Activated CD4-positive, alpha-beta memory T cell treated with anti-CD3 and anti-CD28 coated beads, Interleukin-2, amount 10 ng/mL, durations not matched to agents 7 days and 5 days (primary cell): ENCODE data around the gene RDH13. TPM values are rescaled to one million over a fixed set of nuclear protein-coding genes. Genes with fewer than 3 reads are reported as not detected.
"Not testable (repeated sequence)": the region's sequence is repeated elsewhere in the genome, so short reads cannot be mapped to it uniquely, and the experiment has no call there.

Experiments
- CTCF ChIA-PET: fragments of 350-600 bp; sonication (Branson Sonifier 250); formaldehyde crosslinking; loops from one replicate; lab custom pipeline; 2021; ENCODE audit warnings: antibody characterized with exemption, inconsistent platforms; lab: Charles Lee
- POLR2A ChIA-PET: fragments of 350-600 bp; sonication (Branson Sonifier 250); formaldehyde crosslinking; loops from one replicate; lab custom pipeline; 2021; ENCODE audit warnings: antibody characterized with exemption; lab: Charles Lee
- DNase-seq: peaks from one replicate; pipeline ENCODE4 v3.0.0-alpha.2; 2020
- H3K27ac Mint-ChIP-seq: one replicate; pipeline ENCODE4 v1.8.0; 2021; ENCODE audit warnings: mild to moderate bottlenecking, mixed read lengths
- H3K27me3 Mint-ChIP-seq: one replicate; pipeline ENCODE4 v1.8.0; 2021; ENCODE audit warnings: mixed read lengths
- H3K36me3 Mint-ChIP-seq: one replicate; pipeline ENCODE4 v1.8.0; 2021; ENCODE audit warnings: low read depth, mixed read lengths
- H3K4me1 Mint-ChIP-seq: one replicate; pipeline ENCODE4 v1.8.0; 2021; ENCODE audit warnings: mixed read lengths
- H3K4me3 Mint-ChIP-seq: one replicate; pipeline ENCODE4 v1.8.0; 2021; ENCODE audit warnings: mild to moderate bottlenecking, mixed read lengths
- H3K9me3 Mint-ChIP-seq: one replicate; pipeline ENCODE4 v1.8.0; 2021; ENCODE audit warnings: mixed read lengths
- total RNA-seq, 2 experiments: library from RNA; stranded (reverse); gene quantifications; one replicate each; pipeline ENCODE4 v1.2.3, GENCODE V29; 2021

Gene RDH13
- total RNA-seq, 2 experiments from 2014 or later: 15.3 to 15.5 TPM

DNA sequence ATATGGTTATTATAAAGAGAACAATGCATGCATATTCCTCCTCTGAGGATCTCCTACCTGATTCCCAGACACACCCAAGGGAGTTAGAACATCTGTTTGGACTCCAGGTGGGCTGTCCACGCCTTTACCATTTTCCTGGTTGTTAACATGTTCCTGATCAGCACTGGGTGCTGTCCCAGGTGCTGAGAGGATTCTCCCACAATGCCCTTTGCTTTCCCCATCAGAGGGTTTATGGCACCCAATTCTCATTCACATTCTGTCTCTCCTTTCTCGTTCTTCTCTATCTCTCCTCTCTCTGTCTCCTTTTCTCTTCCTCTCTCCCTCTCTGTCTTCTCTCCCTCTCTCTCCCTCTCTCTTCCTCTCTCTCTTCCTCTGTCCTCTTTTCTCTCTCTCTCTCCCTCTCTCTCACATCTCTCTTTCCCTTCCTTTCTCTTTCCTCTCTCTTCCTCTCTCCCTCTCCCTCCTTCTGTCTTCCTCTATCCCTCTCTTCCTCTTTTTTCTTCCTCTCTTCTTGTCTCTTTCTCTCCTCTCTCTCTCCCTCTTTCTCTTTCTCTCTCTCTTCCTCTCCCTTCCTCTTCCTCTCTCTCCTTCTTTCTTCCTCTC lies 3.3 kb upstream of the RDH13 start:
- Mint-ChIP-seq H3K4me1 (peaks cover 29% of the 10 kb centered on the region), H3K36me3 (peaks cover 4% of the 10 kb centered on the region), H3K9me3 (no peaks in the 10 kb centered on the region), H3K27ac (no peak overlapping the region), H3K27me3 (peaks cover 43% of the 10 kb centered on the region), H3K4me3 (no peak overlapping the region)
- ChIA-PET CTCF (interaction anchor here (0.8 kb wide), 1 partner anchor 52 kb away, joined by 4 read pairs; no protein-coding TSS in a partner anchor), POLR2A (interaction anchor here (0.9 kb wide), 1 partner anchor 14 kb away, joined by 3 read pairs; no protein-coding TSS in a partner anchor)
- DNase-seq: no peak

- ChIA-PET POLR2A (interaction anchor here (0.9 kb wide), 1 partner anchor 15 kb away, joined by 3 read pairs; no protein-coding TSS in a partner anchor), CTCF (interaction anchor here (0.8 kb wide), 1 partner anchor 53 kb away, joined by 4 read pairs; no protein-coding TSS in a partner anchor)
- not testable (repeated sequence) for H3K36me3 Mint-ChIP-seq, DNase-seq, H3K9me3 Mint-ChIP-seq, H3K27ac Mint-ChIP-seq, H3K4me3 Mint-ChIP-seq
- Mint-ChIP-seq H3K27me3 (peaks cover 42% of the 10 kb centered on the region), H3K4me1 (peaks cover 25% of the 10 kb centered on the region)
Measured at GRCh38 chr19:55065516-55065915, 2.6 kb upstream of the RDH13 start.

DNA sequence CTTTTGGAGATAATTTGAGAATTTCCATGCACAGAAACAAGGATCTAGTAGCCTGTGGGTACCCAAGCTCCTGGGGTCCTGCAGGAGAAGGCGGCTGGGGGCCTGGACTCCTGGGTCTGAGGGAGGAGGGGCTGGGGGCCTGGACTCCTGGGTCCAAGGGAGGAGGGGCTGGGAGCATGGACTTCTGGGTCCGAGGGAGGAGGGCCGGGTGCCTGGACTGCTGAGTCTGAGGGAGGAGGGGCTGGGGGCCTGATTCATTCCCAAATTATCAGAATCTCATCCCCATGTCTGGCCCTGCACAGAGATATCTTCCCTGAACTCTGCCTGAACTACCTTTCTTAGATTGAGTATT lies 520 bp upstream of the RDH13 start:
- POLR2A ChIA-PET: interaction anchor here (0.6 to 3.1 kb wide), 9 partner anchors 9 to 593 kb away, joined by 3 to 18 read pairs (median 5); partner anchors contain the start of gene PPP1R12C
- H3K4me3 Mint-ChIP-seq: no peak overlapping the region
- H3K27me3 Mint-ChIP-seq: peaks cover 28% of the 10 kb centered on the region
- peaks cover 18% of the 10 kb centered on the region for H3K4me1 Mint-ChIP-seq
- peaks cover 12% of the 10 kb centered on the region for H3K36me3 Mint-ChIP-seq
- no peaks in the 10 kb centered on the region for H3K9me3 Mint-ChIP-seq
- no peak overlapping the region for H3K27ac Mint-ChIP-seq
- CTCF ChIA-PET: interaction anchor here (0.8 to 1.9 kb wide), 6 partner anchors 13 to 320 kb away, joined by 3 to 14 read pairs (median 3); no protein-coding TSS in a partner anchor
- no peak for DNase-seq

DNA sequence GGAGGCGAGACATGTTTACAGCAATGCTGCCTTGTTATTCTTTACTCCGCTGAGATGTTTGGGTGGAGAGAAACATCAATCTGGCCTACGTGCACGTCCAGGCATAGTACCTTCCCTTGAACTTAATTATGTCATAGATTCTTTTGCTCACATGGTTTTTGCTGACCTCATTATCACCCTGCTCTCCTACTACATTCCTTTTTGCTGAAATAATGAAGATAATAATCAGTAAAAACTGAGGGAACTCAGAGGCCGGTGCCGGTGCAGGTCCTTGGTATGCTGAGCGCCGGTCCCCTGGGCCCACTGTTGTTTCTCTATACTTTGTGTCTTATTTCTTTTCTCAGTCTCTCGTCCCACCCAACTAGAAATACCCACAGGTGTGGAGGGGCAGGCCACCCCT lies 2.7 kb downstream of the RDH13 start:
- POLR2A ChIA-PET, H3K4me3 Mint-ChIP-seq, DNase-seq, H3K27me3 Mint-ChIP-seq, H3K27ac Mint-ChIP-seq, H3K9me3 Mint-ChIP-seq, CTCF ChIA-PET: not testable (repeated sequence)
- peaks cover 20% of the 10 kb centered on the region for H3K4me1 Mint-ChIP-seq
- H3K36me3 Mint-ChIP-seq: peaks cover 29% of the 10 kb centered on the region

DNA sequence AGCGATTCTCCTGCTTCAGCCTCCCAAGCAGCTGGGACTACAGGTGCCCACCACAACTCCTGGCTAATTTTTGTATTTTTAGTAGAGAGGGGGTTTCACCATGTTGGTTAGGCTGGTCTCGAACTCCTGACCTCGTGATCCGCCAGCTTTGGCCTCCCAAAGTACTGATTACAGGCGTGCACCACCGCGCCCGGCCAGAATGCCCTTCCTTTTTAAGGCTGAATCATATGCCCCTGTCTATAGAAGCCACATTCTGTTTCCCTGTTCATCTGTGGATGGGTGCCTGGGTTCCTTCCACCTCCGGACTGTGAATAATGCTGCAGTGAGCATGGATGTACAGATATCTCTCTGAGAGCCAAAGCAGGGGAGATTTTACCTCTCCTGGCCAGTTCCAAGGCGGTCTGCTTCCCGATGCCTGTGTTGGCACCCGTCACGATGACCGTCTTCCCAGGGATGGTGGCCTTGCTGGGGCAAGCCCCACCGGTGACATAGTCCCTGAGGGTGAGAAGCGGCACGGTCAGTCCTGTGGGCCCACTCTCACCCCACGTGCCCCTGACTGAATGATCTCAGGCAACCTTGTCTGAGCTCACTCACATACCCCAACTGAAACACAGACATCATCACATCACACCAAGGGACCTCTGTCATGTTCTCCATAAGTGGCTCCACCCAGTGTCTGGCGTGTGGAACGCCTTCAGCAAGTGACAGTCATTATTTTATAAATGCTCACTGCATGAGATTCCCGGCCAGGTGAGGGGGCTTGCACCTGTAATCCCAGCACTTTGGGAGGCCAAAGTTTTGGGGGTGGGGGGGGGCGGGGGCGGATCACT lies 4.0 kb downstream of the RDH13 start:
- H3K4me3 Mint-ChIP-seq: no peak overlapping the region
- H3K36me3 Mint-ChIP-seq: peaks cover 36% of the 10 kb centered on the region
- POLR2A ChIA-PET: no interaction called here
- peaks cover 20% of the 10 kb centered on the region for H3K4me1 Mint-ChIP-seq
- no peaks in the 10 kb centered on the region for H3K27me3 Mint-ChIP-seq
- CTCF ChIA-PET: no interaction called here
- no peaks in the 10 kb centered on the region for H3K9me3 Mint-ChIP-seq
- H3K27ac Mint-ChIP-seq: no peak overlapping the region
- no peak for DNase-seq

DNA sequence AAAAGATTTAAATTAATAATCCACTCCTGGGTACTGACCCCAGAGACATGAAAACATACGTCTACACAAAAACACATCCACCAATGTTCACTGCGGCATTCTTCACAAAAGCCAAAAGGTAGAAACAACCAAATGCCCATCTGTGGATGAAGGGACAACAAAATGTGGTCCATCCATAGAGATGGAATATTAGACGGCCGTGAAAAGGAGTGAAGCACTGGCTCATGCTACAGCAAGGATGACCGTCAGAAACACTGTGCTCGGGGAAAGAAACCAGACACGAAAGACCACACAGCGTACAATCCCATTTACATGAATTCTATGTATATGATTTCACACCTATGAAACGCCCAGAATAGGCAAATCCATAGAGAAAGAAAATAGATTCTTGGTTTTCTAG lies 6.1 kb downstream of the RDH13 start:
- peaks cover 49% of the 10 kb centered on the region for H3K36me3 Mint-ChIP-seq
- POLR2A ChIA-PET: no interaction called here
- no peaks in the 10 kb centered on the region for H3K9me3 Mint-ChIP-seq
- CTCF ChIA-PET: interaction anchor here (0.7 kb wide), 1 partner anchor 185 kb away, joined by 3 read pairs; no protein-coding TSS in a partner anchor
- no peak overlapping the region for H3K4me3 Mint-ChIP-seq
- DNase-seq: no peak
- H3K27me3 Mint-ChIP-seq: no peaks in the 10 kb centered on the region
- peaks cover 12% of the 10 kb centered on the region for H3K4me1 Mint-ChIP-seq
- H3K27ac Mint-ChIP-seq: no peak overlapping the region

DNA sequence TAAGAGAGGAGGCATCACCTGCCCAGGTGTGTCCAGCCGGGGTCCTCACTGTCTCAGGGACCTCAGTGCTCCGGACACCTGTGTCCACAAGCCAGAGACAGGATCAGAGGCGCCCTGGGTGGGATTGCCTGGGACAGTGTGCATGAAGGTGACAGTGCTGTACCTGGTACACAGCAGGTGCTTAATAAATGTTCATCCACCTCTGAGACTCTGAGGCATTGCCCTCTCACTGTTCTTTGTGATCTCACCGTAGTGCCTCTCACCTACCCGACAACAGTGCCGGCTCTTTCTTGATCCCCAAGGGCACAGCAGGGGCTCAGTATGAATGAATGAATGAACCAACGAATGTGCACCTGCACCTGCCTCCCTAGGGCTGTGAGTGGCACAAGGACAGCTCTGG lies 9.2 kb downstream of the RDH13 start:
- no peaks in the 10 kb centered on the region for H3K27me3 Mint-ChIP-seq
- DNase-seq: no peak
- H3K4me1 Mint-ChIP-seq: peaks cover 2% of the 10 kb centered on the region
- no peaks in the 10 kb centered on the region for H3K9me3 Mint-ChIP-seq
- POLR2A ChIA-PET: interaction anchor here (2.9 kb wide), 1 partner anchor 9 kb away, joined by 9 read pairs; the partner anchor contains the start of gene RDH13
- H3K27ac Mint-ChIP-seq: peak overlapping the region; percentile 16
- CTCF ChIA-PET: interaction anchor here (1.9 kb wide), 1 partner anchor 35 kb away, joined by 5 read pairs; no protein-coding TSS in a partner anchor
- H3K4me3 Mint-ChIP-seq: no peak overlapping the region
- H3K36me3 Mint-ChIP-seq: peaks cover 51% of the 10 kb centered on the region

DNA sequence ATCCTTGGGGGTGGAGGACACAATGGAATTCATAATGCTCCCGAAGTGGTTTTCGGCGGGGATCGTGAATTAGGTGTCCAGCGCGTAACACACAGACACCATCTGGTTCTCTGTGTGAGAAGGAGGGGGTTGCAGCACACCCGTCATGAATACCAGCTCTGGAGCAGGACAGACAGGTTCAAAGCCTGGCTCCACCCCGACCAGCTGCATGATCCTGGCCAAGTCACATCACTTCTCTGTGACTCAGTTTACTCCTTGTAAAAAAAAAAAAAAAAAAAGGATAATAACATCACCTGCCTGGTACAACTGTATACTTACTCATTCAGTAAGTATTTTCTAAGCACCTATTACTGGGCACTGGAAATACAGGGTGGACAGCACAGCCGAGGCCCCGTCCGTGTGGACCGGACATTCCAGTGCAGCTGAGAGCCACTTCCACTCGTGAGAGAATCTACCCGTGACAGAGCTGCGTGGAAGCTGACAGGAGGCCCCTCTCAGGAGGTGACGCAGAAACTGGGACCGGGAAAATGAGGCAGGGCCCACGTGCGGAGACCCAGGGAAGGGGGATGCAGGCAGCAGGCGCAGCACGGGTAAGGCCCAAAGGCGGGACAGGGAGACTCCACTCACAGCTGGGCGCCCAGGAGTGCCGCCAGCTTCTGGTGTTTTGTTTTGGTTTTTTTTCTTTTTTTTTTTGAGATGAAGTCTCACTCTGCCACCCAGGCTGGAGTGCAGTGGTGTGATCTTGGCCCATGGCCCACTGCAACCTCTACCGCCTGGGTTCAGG lies 12.0 kb downstream of the RDH13 start:
- POLR2A ChIA-PET: interaction anchor here (2.9 kb wide), 1 partner anchor 12 kb away, joined by 9 read pairs; the partner anchor contains the start of gene RDH13
- no peak overlapping the region for H3K4me3 Mint-ChIP-seq
- H3K27ac Mint-ChIP-seq: no peak overlapping the region
- no peaks in the 10 kb centered on the region for H3K9me3 Mint-ChIP-seq
- no peaks in the 10 kb centered on the region for H3K27me3 Mint-ChIP-seq
- no peak for DNase-seq
- H3K4me1 Mint-ChIP-seq: no peaks in the 10 kb centered on the region
- peaks cover 45% of the 10 kb centered on the region for H3K36me3 Mint-ChIP-seq
- CTCF ChIA-PET: interaction anchor here (1.0 kb wide), 1 partner anchor 37 kb away, joined by 3 read pairs; no protein-coding TSS in a partner anchor

GRCh38 chr19:55048446-55048845 lies 14.5 kb downstream of the RDH13 start:
- DNase-seq: no peak
- H3K9me3 Mint-ChIP-seq: no peaks in the 10 kb centered on the region
- no peak overlapping the region for H3K4me3 Mint-ChIP-seq
- no peaks in the 10 kb centered on the region for H3K27me3 Mint-ChIP-seq
- ChIA-PET CTCF (no interaction called here), POLR2A (no interaction called here)
- no peak overlapping the region for H3K27ac Mint-ChIP-seq
- no peaks in the 10 kb centered on the region for H3K4me1 Mint-ChIP-seq
- peaks cover 46% of the 10 kb centered on the region for H3K36me3 Mint-ChIP-seq

GRCh38 chr19:55047951-55048350 lies 15.0 kb downstream of the RDH13 start:
- H3K9me3 Mint-ChIP-seq: no peaks in the 10 kb centered on the region
- CTCF ChIA-PET: no interaction called here
- peaks cover 46% of the 10 kb centered on the region for H3K36me3 Mint-ChIP-seq

DNA sequence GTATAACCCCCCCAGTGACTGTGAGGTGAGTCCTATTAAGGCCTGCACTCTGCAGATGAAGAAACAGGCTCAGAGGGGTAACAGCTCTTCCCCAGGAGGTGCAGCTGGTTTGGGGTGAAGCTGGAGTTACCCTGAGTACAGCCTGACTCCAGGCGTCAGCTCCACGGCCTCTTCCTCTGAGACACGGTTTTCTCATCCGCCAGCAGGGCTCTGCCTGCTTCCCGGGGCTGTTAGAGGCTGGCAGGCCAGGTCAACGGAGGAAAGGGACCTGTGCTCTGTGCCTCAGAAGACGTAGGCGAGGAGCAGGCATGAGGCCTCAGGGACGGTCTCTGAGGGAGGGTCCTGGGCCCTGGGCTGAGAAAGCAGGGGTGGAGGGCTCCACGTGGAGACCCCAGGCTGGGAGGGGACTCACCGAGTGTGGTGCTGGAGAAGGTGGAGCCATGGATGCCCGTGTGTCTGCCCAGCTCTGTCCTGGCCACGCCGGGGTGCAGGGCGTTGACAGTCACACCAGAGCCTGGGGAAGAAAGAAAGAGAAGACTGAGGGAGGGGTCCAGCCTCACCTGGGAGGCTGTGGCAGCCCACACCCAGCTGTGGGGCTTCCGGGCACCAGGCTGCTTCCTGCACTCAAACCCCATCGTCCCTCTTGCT lies 15.8 kb downstream of the RDH13 start:
- CTCF ChIA-PET: interaction anchor here (0.8 kb wide), 1 partner anchor 16 kb away, joined by 3 read pairs; the partner anchor contains the start of gene RDH13
- no peak overlapping the region for H3K27ac Mint-ChIP-seq
- no peak overlapping the region for H3K4me3 Mint-ChIP-seq
- H3K4me1 Mint-ChIP-seq: peaks cover 12% of the 10 kb centered on the region
- no peaks in the 10 kb centered on the region for H3K27me3 Mint-ChIP-seq
- no peak for DNase-seq
- no peaks in the 10 kb centered on the region for H3K9me3 Mint-ChIP-seq
- POLR2A ChIA-PET: interaction anchor here (1.7 kb wide), 1 partner anchor 16 kb away, joined by 7 read pairs; the partner anchor contains the start of gene RDH13
- H3K36me3 Mint-ChIP-seq: peaks cover 52% of the 10 kb centered on the region

More at GRCh38 chr19:55047951-55048350, 15.0 kb downstream of the RDH13 start:
- Mint-ChIP-seq H3K27me3 (no peaks in the 10 kb centered on the region), H3K4me3 (no peak overlapping the region), H3K4me1 (peaks cover 4% of the 10 kb centered on the region), H3K27ac (no peak overlapping the region)
- no peak for DNase-seq
- POLR2A ChIA-PET: no interaction called here
